Naive thymus-derived CD4-positive, alpha-beta T cell (primary cell): ENCODE data around the gene HES7. TPM values are rescaled to one million over a fixed set of nuclear protein-coding genes. Genes with fewer than 3 reads are reported as not detected.

Experiments
- ATAC-seq: fragments of 150-1000 bp; cut with Tn5 transposase; 2 replicates; pipeline ENCODE4 v1.10.0; 2021; ENCODE audit warnings: mild to moderate bottlenecking, moderate library complexity
- CTCF ChIA-PET: fragments of 350-600 bp; sonication (Branson Sonifier 250); formaldehyde crosslinking; loops from one replicate; lab custom pipeline; 2021; ENCODE audit warnings: antibody characterized with exemption; lab: Charles Lee
- POLR2A ChIA-PET: fragments of 350-600 bp; sonication (Branson Sonifier 250); formaldehyde crosslinking; loops from one replicate; lab custom pipeline; 2021; ENCODE audit warnings: antibody characterized with exemption, inconsistent platforms; lab: Charles Lee
- DNase-seq, 9 donors: peaks; one replicate each; pipeline versions ENCODE4 v3.0.0 to v3.0.0-alpha.2; 2020 to 2022; ENCODE audit warnings: mixed read lengths in 1 of 9
- H3K27ac ChIP-seq: one replicate; pipeline ENCODE4 v1.7.0; 2013; ENCODE audit warnings: mild to moderate bottlenecking, low read depth, low read length, moderate library complexity
- H3K27me3 ChIP-seq, 2 donors: one replicate each; pipeline ENCODE4 v1.7.0; 2013; ENCODE audit warnings: low read length in 2 of 2, mild to moderate bottlenecking in 2 of 2, moderate library complexity in 2 of 2; ENCODE audit not compliant: control insufficient read depth in 2 of 2, insufficient read depth in 2 of 2
- H3K36me3 ChIP-seq, 3 experiments: 1 replicate in 2 of 3; 2 replicates in 1 of 3; pipeline ENCODE4 v1.7.0; 2013; ENCODE audit warnings: low read length in 3 of 3, mild to moderate bottlenecking in 3 of 3, moderate library complexity in 1 of 3; ENCODE audit not compliant: insufficient read depth in 3 of 3, control insufficient read depth in 2 of 3
- H3K4me1 ChIP-seq, 2 donors: one replicate each; pipeline ENCODE4 v1.7.0; 2013; ENCODE audit warnings: low read length in 2 of 2, mild to moderate bottlenecking in 2 of 2, moderate library complexity in 1 of 2; ENCODE audit not compliant: control insufficient read depth in 2 of 2, insufficient read depth in 2 of 2
- H3K4me3 ChIP-seq: 2 replicates; pipeline ENCODE4 v1.7.0; 2013; ENCODE audit warnings: mild to moderate bottlenecking, low read length
- H3K9me3 ChIP-seq, 3 experiments: 1 replicate in 2 of 3; 2 replicates in 1 of 3; pipeline ENCODE4 v1.7.0; 2013; ENCODE audit warnings: low read length in 3 of 3; ENCODE audit not compliant: control insufficient read depth in 2 of 3
- H3K27ac Mint-ChIP-seq, 9 donors: one replicate each; pipeline ENCODE4 v1.8.0; 2020 to 2022; ENCODE audit warnings: mixed read lengths in 9 of 9, mild to moderate bottlenecking in 8 of 9, moderate library complexity in 5 of 9, inconsistent platforms in 2 of 9
- H3K27me3 Mint-ChIP-seq, 5 donors: one replicate each; pipeline ENCODE4 v1.8.0; 2021 to 2022; ENCODE audit warnings: mixed read lengths in 5 of 5, mild to moderate bottlenecking in 1 of 5
- H3K36me3 Mint-ChIP-seq, 5 donors: one replicate each; pipeline ENCODE4 v1.8.0; 2020 to 2022; ENCODE audit warnings: mixed read lengths in 5 of 5, mild to moderate bottlenecking in 3 of 5, inconsistent platforms in 1 of 5
- H3K4me1 Mint-ChIP-seq, 7 donors: one replicate each; pipeline ENCODE4 v1.8.0; 2020 to 2022; ENCODE audit warnings: mixed read lengths in 7 of 7, mild to moderate bottlenecking in 3 of 7, inconsistent platforms in 1 of 7
- H3K4me3 Mint-ChIP-seq, 10 donors: one replicate each; pipeline ENCODE4 v1.8.0; 2020 to 2022; ENCODE audit warnings: mild to moderate bottlenecking in 10 of 10, mixed read lengths in 10 of 10, moderate library complexity in 6 of 10, inconsistent platforms in 2 of 10
- H3K9me3 Mint-ChIP-seq, 11 donors: one replicate each; pipeline ENCODE4 v1.8.0; 2020 to 2022; ENCODE audit warnings: mixed read lengths in 11 of 11, mild to moderate bottlenecking in 4 of 11, inconsistent platforms in 1 of 11, moderate library complexity in 1 of 11
- intact Hi-C, 2 donors: fragments of 100-400 bp; cut with micrococcal nuclease; formaldehyde crosslinking; loops; one replicate each; pipeline ENCODE4 v1.15.1; 2023
- polyA plus RNA-seq, 2 donors: library from polyadenylated mRNA; unstranded; fragments of 300-500 nt; fragmentation: Illumina TruSeq; gene quantifications; one replicate each; pipeline ENCODE4 v1.2.3, GENCODE V29; 2021
- total RNA-seq, 6 experiments: library from RNA in 5 of 6; stranded (reverse) in 5 of 6; gene quantifications; 1 replicate in 5 of 6; 2 replicates in 1 of 6; pipeline ENCODE4 v1.2.3 and lab custom pipeline; 2021 to 2026

The HES7 gene
- total and polyA plus RNA-seq, 7 experiments from 2014 or later, result 0.22 to 0.98 (median 0.41) TPM; not detected in 2

DNA sequence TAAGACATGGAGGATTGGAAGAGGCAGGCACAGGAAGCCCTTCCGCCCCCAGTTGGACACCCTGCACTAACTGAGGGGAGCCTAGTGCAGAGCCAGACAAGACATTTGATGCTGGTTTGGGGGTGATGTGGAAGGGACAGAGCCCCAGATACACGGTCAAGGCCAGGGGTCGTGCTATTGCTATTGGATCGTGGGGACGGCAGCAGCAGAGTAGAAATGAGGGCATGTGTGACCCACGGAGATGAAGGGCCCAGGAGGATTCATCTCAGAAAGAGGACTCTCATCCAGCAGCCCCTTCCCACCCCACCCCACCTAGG is 40.9 kb upstream of the HES7 start:
- peaks cover 0 to 22% (median 17%) of the 10 kb centered on the region in 5 donors for H3K36me3 Mint-ChIP-seq
- H3K4me3 Mint-ChIP-seq, result peak overlapping the region; percentile 78 to 94 (median 85)
- intact Hi-C loops, result loop anchor here (1.0 kb wide), 3 partner anchors 9 to 58 kb away; no protein-coding TSS in a partner anchor
- peaks cover 35 to 41% of the 10 kb centered on the region in 2 donors for H3K4me1 ChIP-seq
- ChIA-PET POLR2A (interaction anchor here (1.0 to 14.5 kb wide), 10 partner anchors 10 to 329 kb away, joined by 5 to 820 read pairs (median 12); partner anchors contain the start of genes ALOXE3, BORCS6, CTC1 and PFAS), CTCF (interaction anchor here (1.2 to 1.5 kb wide), 2 partner anchors 8 to 59 kb away, joined by 3 to 6 read pairs; no protein-coding TSS in a partner anchor)
- peaks cover 0 to 3% of the 10 kb centered on the region in 2 donors for H3K27me3 ChIP-seq
- peak overlapping the region; percentile 100 for H3K27ac ChIP-seq
- peaks cover 4 to 19% (median 9%) of the 10 kb centered on the region in 3 experiments for H3K36me3 ChIP-seq
- ATAC-seq (no peak), DNase-seq (peak in 1 of 9 donors; percentile 46)
- no peaks in the 10 kb centered on the region for H3K9me3 ChIP-seq
- H3K27ac Mint-ChIP-seq, result peak overlapping the region in 8 of 9 donors; percentile 94 to 99 (median 98)
- peaks cover 42 to 57% (median 49%) of the 10 kb centered on the region in 7 donors for H3K4me1 Mint-ChIP-seq
- H3K9me3 Mint-ChIP-seq, result peaks cover 0 to 3% (median 0%) of the 10 kb centered on the region in 11 donors
- no peaks in the 10 kb centered on the region for H3K27me3 Mint-ChIP-seq
- H3K4me3 ChIP-seq, result peak overlapping the region; percentile 72

DNA sequence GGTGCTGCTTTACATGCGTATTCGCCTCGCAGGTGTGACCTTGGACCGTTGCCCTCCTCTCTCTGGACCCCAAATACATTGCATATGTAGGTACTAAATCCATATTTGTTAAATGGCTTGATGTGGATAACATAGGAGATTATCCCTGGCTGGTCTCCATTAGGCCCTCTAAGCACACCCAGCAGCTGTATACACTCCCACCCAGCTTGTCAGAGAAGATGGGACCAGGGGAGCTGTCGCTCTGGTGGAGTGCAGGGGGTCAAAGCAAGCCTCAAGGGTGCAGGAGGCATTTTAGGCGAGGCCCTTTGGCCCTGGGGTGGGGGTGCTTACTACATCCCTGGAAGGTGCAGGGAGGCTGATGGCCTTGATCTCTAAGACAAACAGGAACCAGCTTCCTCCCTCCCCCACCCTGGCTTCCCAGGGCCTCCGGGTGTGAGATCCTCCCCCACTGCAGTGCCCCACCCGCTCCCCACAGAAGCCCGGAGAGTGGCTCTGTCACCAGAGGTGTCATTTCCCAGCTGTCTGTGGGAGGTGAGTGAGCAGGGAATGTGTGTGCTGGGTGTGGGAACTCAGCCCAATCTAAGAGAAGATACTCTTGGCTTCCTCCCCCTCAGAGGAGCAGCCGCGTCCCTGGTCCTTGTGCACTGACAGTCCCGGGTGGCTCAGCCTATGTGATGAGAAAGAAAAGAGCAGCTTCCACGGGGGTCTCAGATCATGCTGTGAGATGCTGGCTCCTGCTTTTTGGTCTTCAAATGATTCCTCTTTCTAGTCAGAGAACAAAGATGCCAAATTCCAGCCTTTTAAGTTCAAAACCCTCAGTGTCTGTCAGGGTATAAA is 40.3 kb upstream of the HES7 start:
- ATAC-seq, result peak; percentile 68
- H3K9me3 ChIP-seq, result no peaks in the 10 kb centered on the region
- H3K9me3 Mint-ChIP-seq, result peaks cover 0 to 3% (median 0%) of the 10 kb centered on the region in 11 donors
- peak overlapping the region; percentile 72 for H3K4me3 ChIP-seq
- H3K4me1 Mint-ChIP-seq, result peaks cover 45 to 63% (median 55%) of the 10 kb centered on the region in 7 donors
- peak; percentile 38 to 80 (median 71) for DNase-seq
- peaks cover 35 to 46% of the 10 kb centered on the region in 2 donors for H3K4me1 ChIP-seq
- ChIA-PET POLR2A (interaction anchor here (0.7 to 14.5 kb wide), 17 partner anchors 9 to 926 kb away, joined by 3 to 820 read pairs (median 8); partner anchors contain the start of genes ALOXE3, BORCS6, CTC1 and GABARAP), CTCF (interaction anchor here (1.0 to 1.5 kb wide), 5 partner anchors 9 to 59 kb away, joined by 3 to 6 read pairs (median 3); no protein-coding TSS in a partner anchor)
- H3K4me3 Mint-ChIP-seq, result peak overlapping the region; percentile 78 to 94 (median 85)
- intact Hi-C loops, result loop anchor here (1.0 kb wide), 3 partner anchors 9 to 58 kb away; no protein-coding TSS in a partner anchor
- peaks cover 8 to 25% (median 13%) of the 10 kb centered on the region in 3 experiments for H3K36me3 ChIP-seq
- peak overlapping the region; percentile 100 for H3K27ac ChIP-seq
- peak overlapping the region in 8 of 9 donors; percentile 94 to 99 (median 98) for H3K27ac Mint-ChIP-seq
- peaks cover 0 to 23% (median 17%) of the 10 kb centered on the region in 5 donors for H3K36me3 Mint-ChIP-seq
- no peaks in the 10 kb centered on the region for H3K27me3 Mint-ChIP-seq
- H3K27me3 ChIP-seq, result peaks cover 0 to 3% of the 10 kb centered on the region in 2 donors

DNA sequence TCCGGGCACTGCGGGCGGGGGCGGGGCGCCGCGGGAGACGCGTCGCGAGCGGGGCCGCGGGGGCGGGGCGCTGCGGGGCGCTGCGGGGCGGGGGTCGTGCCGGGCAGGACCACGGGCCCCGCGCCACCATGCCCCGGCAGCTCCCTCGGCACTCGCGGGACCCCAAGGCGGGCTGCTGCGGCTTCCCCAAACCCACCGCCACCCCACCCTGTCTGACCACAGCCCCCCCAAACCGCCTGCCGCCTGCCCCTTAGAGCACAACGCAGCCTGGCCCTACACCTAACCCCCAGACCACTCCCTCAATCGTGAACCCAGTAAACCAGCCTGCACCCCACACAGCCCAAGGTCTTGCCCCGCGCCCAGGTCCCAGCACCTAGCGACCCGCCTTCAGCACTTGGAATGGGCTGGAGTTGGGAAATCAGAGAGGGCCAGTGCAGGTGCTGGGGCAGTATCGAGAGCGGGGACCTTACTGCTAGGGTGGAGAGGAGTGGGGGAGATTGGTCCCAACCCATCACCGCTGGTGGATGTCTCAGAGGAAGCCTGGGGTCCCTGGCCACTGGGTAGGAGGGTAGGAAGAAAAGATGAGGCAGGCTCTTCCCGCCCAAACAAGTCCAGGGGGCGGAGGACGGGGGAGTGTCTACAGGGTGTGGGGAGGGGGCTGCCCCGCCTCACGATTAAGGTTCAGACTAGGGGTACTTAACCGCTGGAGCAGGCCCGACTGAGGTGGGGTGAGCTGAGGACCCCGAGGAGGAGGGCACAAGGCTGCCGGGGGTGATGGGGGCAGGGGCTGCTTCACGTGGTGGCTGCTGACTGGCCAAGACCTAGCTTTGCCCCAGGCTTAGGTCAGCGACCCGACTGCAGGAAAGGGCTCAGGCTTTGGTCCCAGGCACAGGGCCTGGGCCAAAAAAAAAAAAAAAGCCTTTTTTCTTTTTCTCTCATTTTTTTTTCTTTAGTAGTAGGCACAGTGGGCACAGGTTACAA is 39.4 kb upstream of the HES7 start:
- Histone ChIP-seq H3K27ac (peak overlapping the region; percentile 100), H3K4me1 (peaks cover 41 to 54% of the 10 kb centered on the region in 2 donors), H3K27me3 (peaks cover 0 to 3% of the 10 kb centered on the region in 2 donors), H3K9me3 (no peaks in the 10 kb centered on the region), H3K4me3 (peak overlapping the region; percentile 72), H3K36me3 (peaks cover 8 to 26% (median 13%) of the 10 kb centered on the region in 3 experiments)
- peak overlapping the region in 8 of 9 donors; percentile 94 to 99 (median 98) for H3K27ac Mint-ChIP-seq
- ChIA-PET CTCF (interaction anchor here (1.0 to 1.5 kb wide), 5 partner anchors 10 to 60 kb away, joined by 3 to 6 read pairs (median 3); no protein-coding TSS in a partner anchor), POLR2A (interaction anchor here (0.6 to 14.5 kb wide), 21 partner anchors 8 to 925 kb away, joined by 3 to 820 read pairs (median 7); partner anchors contain the start of genes ALOXE3, BORCS6, CTC1 and GABARAP)
- H3K9me3 Mint-ChIP-seq, result peaks cover 0 to 3% (median 0%) of the 10 kb centered on the region in 11 donors
- peak overlapping the region; percentile 78 to 94 (median 85) for H3K4me3 Mint-ChIP-seq
- no peaks in the 10 kb centered on the region for H3K27me3 Mint-ChIP-seq
- ATAC-seq (peak; percentile 11), DNase-seq (peak in 5 of 9 donors; percentile 14 to 46 (median 22))
- H3K36me3 Mint-ChIP-seq, result peaks cover 0 to 28% (median 17%) of the 10 kb centered on the region in 5 donors
- peaks cover 47 to 66% (median 59%) of the 10 kb centered on the region in 7 donors for H3K4me1 Mint-ChIP-seq
- intact Hi-C loops, result no loop called here

DNA sequence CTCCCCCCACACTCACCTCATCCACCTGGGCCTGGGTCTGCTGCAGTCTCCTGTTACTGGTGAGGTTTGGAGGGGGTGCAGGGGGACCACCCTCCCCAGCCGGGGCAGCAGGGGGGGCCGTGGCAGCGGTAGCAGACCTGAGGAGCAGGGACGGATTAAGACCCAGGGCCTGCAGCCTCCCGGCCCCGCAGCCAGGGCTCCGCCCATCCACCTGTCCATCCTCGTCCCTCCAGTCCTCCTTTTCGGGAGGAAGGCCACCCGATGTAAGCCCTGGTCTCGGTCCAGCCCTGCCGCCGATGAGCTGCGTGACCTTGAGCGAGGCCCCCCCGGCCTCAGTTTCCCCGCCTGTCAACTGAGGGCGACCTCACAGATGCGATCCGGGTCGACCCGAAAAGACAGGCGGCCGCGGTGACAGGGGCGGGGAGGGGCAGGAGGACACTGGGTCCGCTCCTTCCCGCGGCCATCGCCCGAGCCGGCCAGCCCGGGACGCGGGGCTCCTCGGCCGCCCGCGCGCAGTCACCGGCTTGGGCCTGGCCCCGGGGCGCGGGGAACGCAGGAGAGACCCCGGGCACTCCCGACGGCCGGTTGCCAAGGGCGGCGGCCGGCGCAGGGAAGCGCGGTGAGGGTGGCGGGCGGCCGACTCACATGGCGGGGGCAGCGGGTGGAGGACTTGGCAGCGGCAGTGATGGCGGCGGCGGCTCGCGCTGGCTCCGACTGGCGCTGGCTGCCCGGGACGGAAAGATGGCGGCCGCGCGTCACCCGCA is 38.5 kb upstream of the HES7 start, which contains the start of gene VAMP2:
Gene VAMP2 (minus strand): TSS at position 716 of the 764 bp plus-strand sequence. CDS start 69 bp downstream, at position 647.
- Mint-ChIP-seq H3K27ac (peak within 1 kb of the TSS in 8 of 9 donors; percentile 94 to 99 (median 98)), H3K4me3 (peak within 1 kb of the TSS; percentile 78 to 94 (median 90)), H3K27me3 (no peaks in the 10 kb centered on the region), H3K9me3 (peaks cover 0 to 3% (median 0%) of the 10 kb centered on the region in 11 donors), H3K4me1 (peaks cover 46 to 67% (median 59%) of the 10 kb centered on the region in 7 donors), H3K36me3 (peaks cover 0 to 29% (median 17%) of the 10 kb centered on the region in 5 donors)
- ChIA-PET CTCF (no interaction called here), POLR2A (interaction anchor here (0.6 to 14.5 kb wide), 9 partner anchors 9 to 475 kb away, joined by 3 to 820 read pairs (median 7); partner anchors contain the start of genes BORCS6, PER1, TMEM107 and TP53)
- intact Hi-C loops, result no loop called here
- Histone ChIP-seq H3K27ac (peak within 1 kb of the TSS; percentile 100), H3K4me1 (peaks cover 41 to 56% of the 10 kb centered on the region in 2 donors), H3K36me3 (peaks cover 8 to 26% (median 13%) of the 10 kb centered on the region in 3 experiments), H3K9me3 (no peaks in the 10 kb centered on the region), H3K27me3 (peaks cover 0 to 3% of the 10 kb centered on the region in 2 donors), H3K4me3 (peak within 1 kb of the TSS; percentile 99)
- ATAC-seq, result peak; percentile 74
- peak; percentile 79 to 94 (median 88) for DNase-seq
